Lower leg skin (tissue), 4 donors: ENCODE measurements around the gene GUCY2C. TPM values are rescaled to one million over a fixed set of nuclear protein-coding genes. Genes with fewer than 3 reads are reported as not detected.
"Not testable (repeated sequence)": the region's sequence is repeated elsewhere in the genome, so short reads cannot be mapped to it uniquely, and the experiment has no call there.

ENCODE experiments used
- DNase-seq, 2 donors: peaks; one replicate each; pipeline ENCODE4 v3.0.0-alpha.2; 2019; ENCODE audit warnings: low spot score in 2 of 2
- H3K4me3 ChIP-seq: fragments of 200-600 bp; sonication (generic); 2 replicates; pipeline ENCODE4 v1.5.1; 2017; ENCODE audit warnings: mild to moderate bottlenecking, low read depth; ENCODE audit not compliant: poor library complexity, severe bottlenecking
- POLR2A ChIP-seq, 2 donors: fragments of 450-650 bp; IDR thresholded peaks; one replicate each; pipeline ENCODE4 v1.6.1; 2016 to 2017; ENCODE audit warnings: antibody characterized with exemption in 2 of 2, mild to moderate bottlenecking in 1 of 2, moderate library complexity in 1 of 2
- WGBS, 2 donors: methylation state at CpG; one replicate each; pipeline ENCODE4 v1.1.5; 2018; 5-methylcytosine and 5-hydroxymethylcytosine counted together
- intact Hi-C: fragments of 100-400 bp; cut with DNase I; formaldehyde crosslinking; loops from one replicate; pipeline ENCODE4 v1.15.0; 2023; ENCODE audit warnings: low total_unique reads
- total RNA-seq, 4 donors: library from RNA; depleted of rRNA; stranded (reverse); fragments of >200 nt; gene quantifications; one replicate each; pipeline ENCODE4 v1.1.0, GENCODE V29; 2016
- TF ChIP-seq, protein P1 (sequence below), 3 donors: fragments of 450-650 bp; IDR thresholded peaks; one replicate each; pipeline ENCODE4 v1.5.1; 2016; ENCODE audit warnings: antibody characterized with exemption in 3 of 3, mild to moderate bottlenecking in 3 of 3, moderate library complexity in 2 of 3

GUCY2C gene
- total RNA-seq, 4 donors from 2014 or later: 0.45 to 1.3 (median 0.99) TPM; not detected in 1

DNA sequence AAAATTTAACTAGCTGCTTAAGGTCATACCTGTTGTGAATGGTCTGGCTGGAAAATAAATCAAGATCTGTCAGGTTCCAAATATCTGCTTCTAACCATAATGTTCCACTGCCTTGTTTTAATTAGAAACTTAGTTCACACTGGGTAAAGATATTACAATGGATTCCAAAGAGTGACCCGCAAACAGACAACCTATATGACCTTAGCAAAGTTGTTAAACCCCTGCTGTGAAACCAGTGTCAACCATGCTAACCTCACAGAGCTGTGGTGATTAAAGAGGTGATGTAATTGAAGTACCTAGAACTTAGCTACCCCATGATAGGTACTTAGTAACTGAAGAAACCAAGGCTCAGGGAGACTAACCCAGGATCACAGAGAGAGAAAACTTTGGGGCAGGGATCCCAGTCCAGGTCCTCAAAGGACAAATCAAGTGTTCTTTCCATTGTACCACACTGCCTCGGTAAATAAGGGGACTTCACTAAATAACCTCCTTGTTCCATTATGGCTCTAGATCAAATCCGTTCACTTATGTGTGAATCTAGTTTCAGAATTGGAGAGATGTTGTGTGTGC, 2.2 kb downstream of the GUCY2C start:
- WGBS, 2 donors: 66 to 67% methylated on average over 3 of the region's 3 CpGs
- no peak overlapping the region for H3K4me3 ChIP-seq
- no peak for DNase-seq
- intact Hi-C loops: no loop called here
- TF ChIP-seq, protein P1, sequence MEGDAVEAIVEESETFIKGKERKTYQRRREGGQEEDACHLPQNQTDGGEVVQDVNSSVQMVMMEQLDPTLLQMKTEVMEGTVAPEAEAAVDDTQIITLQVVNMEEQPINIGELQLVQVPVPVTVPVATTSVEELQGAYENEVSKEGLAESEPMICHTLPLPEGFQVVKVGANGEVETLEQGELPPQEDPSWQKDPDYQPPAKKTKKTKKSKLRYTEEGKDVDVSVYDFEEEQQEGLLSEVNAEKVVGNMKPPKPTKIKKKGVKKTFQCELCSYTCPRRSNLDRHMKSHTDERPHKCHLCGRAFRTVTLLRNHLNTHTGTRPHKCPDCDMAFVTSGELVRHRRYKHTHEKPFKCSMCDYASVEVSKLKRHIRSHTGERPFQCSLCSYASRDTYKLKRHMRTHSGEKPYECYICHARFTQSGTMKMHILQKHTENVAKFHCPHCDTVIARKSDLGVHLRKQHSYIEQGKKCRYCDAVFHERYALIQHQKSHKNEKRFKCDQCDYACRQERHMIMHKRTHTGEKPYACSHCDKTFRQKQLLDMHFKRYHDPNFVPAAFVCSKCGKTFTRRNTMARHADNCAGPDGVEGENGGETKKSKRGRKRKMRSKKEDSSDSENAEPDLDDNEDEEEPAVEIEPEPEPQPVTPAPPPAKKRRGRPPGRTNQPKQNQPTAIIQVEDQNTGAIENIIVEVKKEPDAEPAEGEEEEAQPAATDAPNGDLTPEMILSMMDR (IDR thresholded peaks at IDR 0.05): no peak
- TF ChIP-seq POLR2A (IDR thresholded peaks at IDR 0.05): no peak

DNA sequence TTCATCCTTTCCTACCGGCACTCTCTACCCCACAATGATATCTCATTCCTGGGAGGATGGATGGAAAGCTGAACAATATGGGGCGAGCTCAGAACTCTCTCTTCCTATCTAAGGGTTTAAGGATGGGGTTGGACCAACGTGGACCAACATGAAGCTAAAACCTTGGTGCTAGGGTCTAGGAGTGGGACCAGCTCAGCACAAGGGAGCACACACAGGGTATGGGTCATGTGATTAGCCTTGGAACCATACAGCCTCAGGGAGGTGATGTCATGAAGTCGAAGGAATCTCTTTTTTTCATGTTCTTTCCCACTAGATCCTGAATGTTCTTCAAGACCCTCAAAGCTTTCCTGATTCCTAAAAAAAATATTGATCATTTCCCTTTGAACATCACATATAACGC, 3.3 kb downstream of the GUCY2C start:
- TF ChIP-seq, protein P1 (IDR thresholded peaks at IDR 0.05): no peak
- TF ChIP-seq POLR2A (IDR thresholded peaks at IDR 0.05): no peak
- intact Hi-C loops: no loop called here
- 76 to 78% methylated on average over 5 of the region's 5 CpGs for WGBS, 2 donors
- DNase-seq: no peak
- H3K4me3 ChIP-seq: no peak overlapping the region

DNA sequence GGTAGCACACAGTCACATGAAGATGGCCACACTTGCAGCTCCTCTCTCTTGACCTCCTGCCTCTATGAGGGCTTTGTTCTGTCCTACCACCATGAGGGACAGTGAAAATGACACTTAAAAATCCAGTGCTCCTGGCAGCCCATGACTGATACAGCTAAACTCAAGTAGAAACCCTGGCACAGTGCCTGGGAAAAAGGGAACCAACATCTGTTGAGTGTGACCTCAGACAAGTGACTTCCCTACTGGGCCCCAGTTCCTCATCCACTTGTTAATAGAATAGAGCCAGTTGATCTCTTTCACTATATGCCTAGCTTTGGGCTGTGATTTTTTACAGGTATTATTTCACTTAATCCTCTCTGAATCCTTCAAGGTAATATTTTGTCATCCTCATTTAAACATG, 4.8 kb downstream of the GUCY2C start:
- peak in 1 of 2 donors; percentile 56 for DNase-seq
- intact Hi-C loops: no loop called here
- TF ChIP-seq, protein P1 (IDR thresholded peaks at IDR 0.05): no peak
- no peak for TF ChIP-seq POLR2A (IDR thresholded peaks at IDR 0.05)
- no peak overlapping the region for H3K4me3 ChIP-seq

- intact Hi-C loops: no loop called here
- DNase-seq: no peak
- H3K4me3 ChIP-seq: no peak overlapping the region
- TF ChIP-seq POLR2A (IDR thresholded peaks at IDR 0.05): no peak
- TF ChIP-seq, protein P1 (IDR thresholded peaks at IDR 0.05): no peak
These were observed 6.4 kb downstream of the GUCY2C start for GRCh38 chr12:14689996-14690395.

- 91 to 94% methylated on average over 1 of the region's 1 CpG for WGBS, 2 donors
- TF ChIP-seq, protein P1 (IDR thresholded peaks at IDR 0.05): no peak
- no peak overlapping the region for H3K4me3 ChIP-seq
- intact Hi-C loops: no loop called here
- DNase-seq: no peak
These were observed 7.3 kb downstream of the GUCY2C start for GRCh38 chr12:14689144-14689543.

DNA sequence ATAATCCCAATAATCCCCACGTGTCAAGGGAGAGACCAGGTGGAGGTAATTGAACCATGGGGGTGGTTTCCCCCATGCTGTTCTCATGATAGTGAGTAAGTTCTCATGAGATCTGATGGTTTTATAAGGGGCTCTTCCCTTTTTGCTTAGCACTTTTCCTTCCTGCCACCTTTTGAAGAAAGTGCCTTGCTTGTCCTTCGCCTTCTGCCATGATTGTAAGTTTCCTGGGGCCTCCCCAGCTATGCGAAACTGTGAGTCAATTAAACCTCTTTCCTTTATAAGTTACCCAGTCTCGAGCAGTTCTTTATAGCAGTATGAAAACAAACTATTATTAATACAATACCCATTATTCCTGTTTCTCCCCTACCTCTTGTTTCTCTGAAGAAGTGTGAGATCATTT, 14.2 kb downstream of the GUCY2C start:
- H3K4me3 ChIP-seq, intact Hi-C loops, DNase-seq: not testable (repeated sequence)
- 76 to 78% methylated on average over 4 of the region's 4 CpGs for WGBS, 2 donors
